HUES6 (cell line): ENCODE data around the gene MRPS34.

Source experiments
- H3K27ac ChIP-seq: 2 replicates; pipeline ENCODE4 v1.7.0; 2013; ENCODE audit warnings: low read depth, mild to moderate bottlenecking, low read length, inconsistent platforms
- H3K27me3 ChIP-seq: 2 replicates; pipeline ENCODE4 v1.6.1; 2013; ENCODE audit warnings: low read length; ENCODE audit not compliant: control insufficient read depth, insufficient read depth
- H3K36me3 ChIP-seq: 2 replicates; pipeline ENCODE4 v1.6.1; 2013; ENCODE audit warnings: low read length; ENCODE audit not compliant: control insufficient read depth, insufficient read depth
- H3K4me1 ChIP-seq: 2 replicates; pipeline ENCODE4 v1.6.1; 2013; ENCODE audit warnings: low read length; ENCODE audit not compliant: control insufficient read depth, insufficient read depth
- H3K4me3 ChIP-seq: 2 replicates; pipeline ENCODE4 v1.5.1; 2013; ENCODE audit warnings: low read depth, low read length
- H3K9ac ChIP-seq: one replicate; pipeline ENCODE4 v1.6.1; 2013; ENCODE audit warnings: mild to moderate bottlenecking, low read length
- H3K9me3 ChIP-seq: 2 replicates; pipeline ENCODE4 v1.6.1; 2013; ENCODE audit warnings: low read depth, low read length; ENCODE audit not compliant: control insufficient read depth, insufficient read depth

The MRPS34 gene

DNA sequence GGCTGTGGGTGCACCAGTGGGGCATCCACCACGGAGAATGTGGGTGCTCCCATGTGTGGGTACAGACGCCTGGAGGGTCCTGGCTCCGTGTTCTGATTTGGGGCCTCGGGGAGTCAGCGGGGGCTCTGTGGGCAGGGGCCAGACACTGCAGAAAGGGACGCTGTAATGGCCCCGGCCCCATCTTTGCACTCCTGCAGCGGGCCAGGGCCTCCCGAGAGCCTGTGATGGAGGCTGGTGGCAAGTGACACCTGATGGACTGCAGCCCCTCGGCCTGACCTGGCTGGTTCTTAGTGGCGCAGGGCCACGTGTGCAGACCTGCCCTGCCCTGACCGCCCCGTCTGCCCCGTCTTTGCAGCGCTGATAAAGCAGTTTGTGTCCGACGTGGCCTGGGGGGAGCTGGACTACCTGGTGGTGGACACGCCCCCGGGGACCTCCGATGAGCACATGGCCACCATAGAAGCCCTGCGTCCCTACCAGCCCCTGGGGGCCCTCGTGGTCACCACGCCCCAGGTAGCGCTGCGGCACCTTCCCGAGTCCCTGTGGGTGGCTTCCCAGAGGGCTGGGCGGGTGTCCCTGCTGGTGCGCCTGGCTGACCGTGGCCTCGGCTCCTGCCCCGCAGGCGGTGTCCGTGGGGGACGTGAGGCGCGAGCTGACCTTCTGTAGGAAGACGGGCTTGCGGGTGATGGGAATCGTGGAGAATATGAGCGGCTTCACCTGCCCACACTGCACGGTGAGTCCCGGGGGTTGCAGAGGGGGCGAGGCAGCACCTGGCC, 14.6 kb upstream of the MRPS34 start:
- no peak overlapping the region for H3K27ac ChIP-seq
- no peaks in the 10 kb centered on the region for H3K27me3 ChIP-seq
- H3K9me3 ChIP-seq, result no peaks in the 10 kb centered on the region
- H3K36me3 ChIP-seq, result peaks cover 62% of the 10 kb centered on the region
- H3K4me3 ChIP-seq, result no peak overlapping the region
- no peaks in the 10 kb centered on the region for H3K4me1 ChIP-seq
- H3K9ac ChIP-seq, result no peak overlapping the region

GRCh38 chr16:1787056-1787321, 14.1 kb upstream of the MRPS34 start:
- no peaks in the 10 kb centered on the region for H3K4me1 ChIP-seq

DNA sequence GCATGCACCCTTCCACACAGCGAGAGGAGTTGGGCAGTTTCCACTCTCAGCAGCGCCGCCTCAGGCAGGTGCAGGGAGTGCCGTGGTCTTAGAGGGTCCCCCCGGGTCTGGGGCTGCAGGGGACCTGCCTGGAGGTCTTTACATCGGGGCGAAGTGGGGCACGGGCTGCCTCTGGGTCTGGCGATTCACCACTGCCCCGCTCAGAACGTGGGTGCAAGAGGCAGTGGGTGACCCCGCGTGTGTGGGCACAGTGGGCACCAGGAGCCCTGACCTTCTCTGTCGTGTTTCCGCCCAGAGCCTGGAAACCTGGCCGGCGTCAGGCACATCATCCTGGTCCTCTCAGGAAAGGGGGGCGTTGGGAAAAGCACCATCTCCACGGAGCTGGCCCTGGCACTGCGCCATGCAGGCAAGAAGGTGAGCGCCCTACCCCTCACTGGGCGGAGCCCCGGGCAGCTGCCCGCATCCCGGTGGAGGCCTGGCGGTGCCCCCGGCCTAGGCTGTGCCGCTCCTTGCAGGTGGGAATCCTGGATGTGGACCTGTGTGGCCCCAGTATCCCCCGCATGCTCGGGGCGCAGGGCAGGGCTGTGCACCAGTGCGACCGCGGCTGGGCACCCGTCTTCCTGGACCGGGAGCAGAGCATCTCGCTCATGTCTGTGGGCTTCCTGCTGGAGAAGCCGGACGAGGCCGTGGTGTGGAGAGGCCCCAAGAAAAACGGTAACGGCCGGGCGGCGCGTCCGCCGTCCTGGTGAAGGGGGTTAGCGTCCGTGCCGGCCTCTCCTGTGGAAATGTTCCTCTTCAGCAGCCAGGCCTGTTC, 13.5 kb upstream of the MRPS34 start:
- H3K27me3 ChIP-seq, result no peaks in the 10 kb centered on the region
- H3K4me3 ChIP-seq, result no peak overlapping the region
- no peak overlapping the region for H3K9ac ChIP-seq
- no peaks in the 10 kb centered on the region for H3K9me3 ChIP-seq
- H3K4me1 ChIP-seq, result peaks cover under 1% of the 10 kb centered on the region; the same call in 1 of the 2 replicates
- no peak overlapping the region for H3K27ac ChIP-seq
- H3K36me3 ChIP-seq, result peaks cover 57% of the 10 kb centered on the region

More at GRCh38 chr16:1787056-1787321, 14.1 kb upstream of the MRPS34 start:
- no peak overlapping the region for H3K4me3 ChIP-seq
- H3K27me3 ChIP-seq, result no peaks in the 10 kb centered on the region
- H3K9me3 ChIP-seq, result no peaks in the 10 kb centered on the region
- H3K9ac ChIP-seq, result no peak overlapping the region
- no peak overlapping the region for H3K27ac ChIP-seq
- H3K36me3 ChIP-seq, result peaks cover 62% of the 10 kb centered on the region

DNA sequence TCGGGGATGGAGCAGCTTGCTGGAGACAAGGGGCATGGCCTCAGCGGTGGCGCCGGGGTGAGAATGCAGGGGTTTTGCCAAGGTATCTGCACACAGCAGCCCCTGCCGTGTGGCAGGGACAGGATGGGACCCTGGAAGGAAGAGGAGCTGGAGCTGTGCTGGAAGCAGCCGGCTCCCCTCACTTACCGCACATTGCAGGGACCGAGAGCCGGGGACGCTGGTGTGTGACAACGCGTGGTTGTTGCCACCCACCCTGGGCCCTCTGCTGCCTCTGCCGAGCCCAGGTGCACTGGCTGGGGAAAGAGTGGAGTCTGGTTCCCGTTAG, 12.9 kb upstream of the MRPS34 start:
- H3K4me3 ChIP-seq, result no peak overlapping the region
- peaks cover 5% of the 10 kb centered on the region; the same call in 1 of the 2 replicates for H3K4me1 ChIP-seq
- H3K9ac ChIP-seq, result no peak overlapping the region
- H3K27me3 ChIP-seq, result no peaks in the 10 kb centered on the region
- peaks cover 54% of the 10 kb centered on the region for H3K36me3 ChIP-seq
- H3K9me3 ChIP-seq, result no peaks in the 10 kb centered on the region
- no peak overlapping the region for H3K27ac ChIP-seq

- H3K9me3 ChIP-seq, result no peaks in the 10 kb centered on the region
- no peak overlapping the region for H3K9ac ChIP-seq
- no peak overlapping the region for H3K27ac ChIP-seq
- peaks cover 53% of the 10 kb centered on the region for H3K36me3 ChIP-seq
- peaks cover 5% of the 10 kb centered on the region; the same call in 1 of the 2 replicates for H3K4me1 ChIP-seq
- H3K27me3 ChIP-seq, result no peaks in the 10 kb centered on the region
- no peak overlapping the region for H3K4me3 ChIP-seq
These were observed 12.3 kb upstream of the MRPS34 start for GRCh38 chr16:1784977-1785845.

DNA sequence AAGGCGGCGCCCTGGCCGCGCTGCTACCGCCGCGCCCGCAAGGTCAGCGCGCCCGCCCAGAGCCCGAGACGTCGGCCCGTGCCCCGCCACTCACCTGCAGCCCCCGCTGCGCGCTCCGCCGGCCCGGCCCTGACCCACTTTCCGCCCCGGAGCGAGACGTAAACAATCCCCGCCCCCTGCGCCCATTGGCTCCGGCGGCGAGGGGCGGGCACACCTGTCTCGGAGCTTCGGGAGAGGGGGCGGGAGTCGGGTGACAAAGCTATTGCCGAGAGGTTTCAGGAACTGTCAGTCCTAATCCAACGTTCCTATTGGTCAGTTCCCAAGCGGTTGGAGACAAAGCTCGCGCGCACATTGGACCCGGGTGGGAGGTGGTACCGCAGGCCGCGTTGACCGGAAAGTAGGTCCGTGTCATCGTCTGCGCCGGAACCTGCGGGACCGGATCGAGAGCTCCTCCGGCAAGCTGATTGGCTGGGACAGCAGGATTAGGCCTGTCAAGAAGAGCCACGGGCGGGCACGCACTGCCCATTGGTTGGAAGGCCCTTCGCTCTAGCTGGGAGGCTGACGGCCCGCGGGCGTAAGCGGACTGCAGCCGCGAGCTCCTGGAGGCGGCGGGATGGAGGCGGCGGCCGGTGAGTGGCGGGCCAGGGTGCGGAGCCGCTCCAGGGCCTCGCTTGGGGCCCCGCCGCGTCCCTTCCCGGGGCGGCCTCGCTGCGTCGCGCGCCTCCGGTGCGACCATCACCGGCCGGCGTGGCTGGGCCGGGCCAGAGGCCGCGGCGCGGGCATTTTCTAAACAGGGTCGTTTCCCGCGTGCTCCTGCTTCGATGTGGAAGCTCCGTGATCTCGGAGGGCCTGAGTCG, 9.7 kb upstream of the MRPS34 start, which contains the start of the genes NUBP2 and SPSB3:
Gene NUBP2, plus strand, starts transcription at position 553 of the 857 bp plus-strand sequence. Its CDS starts 61 bp downstream, at position 614.
Gene SPSB3, minus strand, starts transcription at position 164 of the 857 bp plus-strand sequence. CDS start 1,088 bp downstream, outside the sequence.
- no peaks in the 10 kb centered on the region for H3K9me3 ChIP-seq
- H3K4me3 ChIP-seq, result peak within 1 kb of the TSS; percentile 91
- H3K36me3 ChIP-seq, result peaks cover 40% of the 10 kb centered on the region

GRCh38 chr16:1781758-1782407, 8.9 kb upstream of the MRPS34 start:
- no peak overlapping the region for H3K27ac ChIP-seq
- peaks cover 40% of the 10 kb centered on the region for H3K36me3 ChIP-seq

More for the DNA sequence above, 9.7 kb upstream of the MRPS34 start, which contains the start of the genes NUBP2 and SPSB3:
- no peaks in the 10 kb centered on the region for H3K27me3 ChIP-seq
- peak within 1 kb of the TSS; percentile 88 for H3K9ac ChIP-seq
- H3K27ac ChIP-seq, result peak within 1 kb of the TSS; percentile 55; the same call in 1 of the 2 replicates
- H3K4me1 ChIP-seq, result peaks cover 5% of the 10 kb centered on the region; the same call in 1 of the 2 replicates

GRCh38 chr16:1781254-1781653, 8.3 kb upstream of the MRPS34 start:
- peak overlapping the region; percentile 91 for H3K4me3 ChIP-seq
- H3K9ac ChIP-seq, result peak overlapping the region; percentile 88
- H3K27me3 ChIP-seq, result no peaks in the 10 kb centered on the region
- H3K36me3 ChIP-seq, result peaks cover 40% of the 10 kb centered on the region
- no peaks in the 10 kb centered on the region for H3K9me3 ChIP-seq
- no peak overlapping the region for H3K27ac ChIP-seq
- H3K4me1 ChIP-seq, result peaks cover 5% of the 10 kb centered on the region; the same call in 1 of the 2 replicates

More at GRCh38 chr16:1781758-1782407, 8.9 kb upstream of the MRPS34 start:
- Histone ChIP-seq H3K9ac (peak overlapping the region; percentile 88), H3K4me3 (peak overlapping the region; percentile 91), H3K27me3 (no peaks in the 10 kb centered on the region), H3K9me3 (no peaks in the 10 kb centered on the region), H3K4me1 (peaks cover 5% of the 10 kb centered on the region; the same call in 1 of the 2 replicates)

- Histone ChIP-seq H3K9me3 (no peaks in the 10 kb centered on the region), H3K4me3 (peak overlapping the region; percentile 91; the same call in 1 of the 2 replicates), H3K9ac (no peak overlapping the region), H3K4me1 (peaks cover 5% of the 10 kb centered on the region; the same call in 1 of the 2 replicates), H3K36me3 (peaks cover 39% of the 10 kb centered on the region), H3K27me3 (no peaks in the 10 kb centered on the region), H3K27ac (no peak overlapping the region)
These were observed 7.7 kb upstream of the MRPS34 start for GRCh38 chr16:1780677-1781072.
